K562 (cell line): ENCODE results near the gene TNK2. TPM values are rescaled to one million over a fixed set of nuclear protein-coding genes. Genes with fewer than 3 reads are reported as not detected.
A peak's percentile ranks its signal among the peaks of the same experiment; 100 is the strongest.

ENCODE experiments used
- ATAC-seq: fragments of 200-7000 bp; cut with Tn5 transposase; 3 replicates; pipeline ENCODE4 v1.9.1; 2020; ENCODE audit warnings: moderate library complexity
- BruUV-seq: library from RNA; stranded (reverse); fragments of 400-500 nt; replicated peaks from 2 replicates; lab custom pipeline; 2021; lab: Mats Ljungman, UMichigan
- CTCF ChIA-PET: fragments of 300-600 bp; formaldehyde crosslinking; extraction: SDS; loops from one replicate; lab custom pipeline; 2021; ENCODE audit warnings: low intra/inter-chr PET ratio; lab: Yijun Ruan, JAX
- POLR2A ChIA-PET: fragments of 300-600, 350-650 bp; sonication (Branson Sonifier 250); formaldehyde crosslinking; extraction: SDS; loops from one replicate; lab custom pipeline; 2021; ENCODE audit warnings: antibody characterized with exemption, inconsistent platforms; lab: Yijun Ruan, JAX
- DNase-seq, 4 experiments: peaks; one replicate each; pipeline versions ENCODE4 v3.0.0 to v3.0.0-alpha.2; 2011 to 2018; ENCODE audit warnings: low spot score in 3 of 4, mixed read lengths in 3 of 4; ENCODE audit errors: extremely low read depth in 1 of 4
- FAIRE-seq: peaks from 2 replicates; lab custom pipeline; 2011; peaks lifted over from hg19 to GRCh38; lab: Jason Lieb, UNC
- H2AFZ ChIP-seq: 2 replicates; pipeline ENCODE4 v1.6.0; 2011; ENCODE audit warnings: low read depth, low read length, control low read depth, inconsistent platforms
- H3K27ac ChIP-seq: fragments of 200-600 bp; 3 replicates; pipeline ENCODE4 v1.8.0; 2011; ENCODE audit warnings: low read depth, mild to moderate bottlenecking, control low read depth, inconsistent platforms, low read length, moderate library complexity, mixed read lengths; ENCODE audit errors: extremely low read depth
- H3K27me3 ChIP-seq, 2 experiments: fragments of 300-600 bp in 1 of 2; 2 replicates in 1 of 2; 3 replicates in 1 of 2; pipeline versions ENCODE4 v1.6.0 to v1.8.0; 2011; ENCODE audit warnings: inconsistent platforms in 2 of 2, low read length in 2 of 2, mild to moderate bottlenecking in 1 of 2, mixed read lengths in 1 of 2, moderate library complexity in 1 of 2; ENCODE audit not compliant: control insufficient read depth in 2 of 2, insufficient read depth in 2 of 2
- H3K36me3 ChIP-seq: fragments of 300-600 bp; 3 replicates; pipeline ENCODE4 v1.8.0; 2011; ENCODE audit warnings: mild to moderate bottlenecking, low read length, inconsistent platforms; ENCODE audit not compliant: control insufficient read depth, insufficient read depth
- H3K4me1 ChIP-seq, 2 experiments: fragments of 200-600 bp in 1 of 2; replicated peaks in 1 of 2; 2 replicates in 1 of 2; 3 replicates in 1 of 2; pipeline versions ENCODE4 v1.5.1 to v1.8.0; 2011; ENCODE audit warnings: inconsistent platforms in 2 of 2, low read length in 2 of 2, mild to moderate bottlenecking in 1 of 2, mixed read lengths in 1 of 2, moderate library complexity in 1 of 2; ENCODE audit not compliant: control insufficient read depth in 2 of 2, insufficient read depth in 2 of 2
- H3K4me2 ChIP-seq: 2 replicates; pipeline ENCODE4 v1.6.1; 2011; ENCODE audit warnings: low read length, control low read depth, inconsistent platforms, mixed read lengths; ENCODE audit not compliant: insufficient read depth
- H3K4me3 ChIP-seq: fragments of 200-600 bp; sonication (generic), shearing (Covaris generic); 2 replicates; pipeline ENCODE4 v1.5.1; 2016; ENCODE audit warnings: control low read depth, inconsistent platforms
- H3K79me2 ChIP-seq: fragments of 200-600 bp; 3 replicates; pipeline ENCODE4 v1.8.0; 2011; ENCODE audit warnings: low read length, inconsistent platforms; ENCODE audit not compliant: control insufficient read depth, insufficient read depth
- H3K9ac ChIP-seq, 2 experiments: 2 replicates each; pipeline versions ENCODE4 v1.6.0 to v1.6.1; 2011; ENCODE audit warnings: low read depth in 2 of 2, low read length in 2 of 2, control low read depth in 1 of 2, inconsistent platforms in 1 of 2, mild to moderate bottlenecking in 1 of 2, mixed read lengths in 1 of 2; ENCODE audit not compliant: insufficient read depth in 1 of 2
- H3K9me1 ChIP-seq: one replicate; pipeline ENCODE4 v1.6.0; 2011; ENCODE audit warnings: inconsistent platforms, mild to moderate bottlenecking, low read length, moderate library complexity; ENCODE audit not compliant: control insufficient read depth, insufficient read depth
- H3K9me3 ChIP-seq: replicated peaks from 2 replicates; pipeline ENCODE4 v1.5.1; 2011; ENCODE audit warnings: low read depth, low read length, inconsistent platforms; ENCODE audit not compliant: control insufficient read depth, insufficient read depth
- H4K20me1 ChIP-seq: replicated peaks from 2 replicates; pipeline ENCODE4 v1.6.1; 2011; ENCODE audit warnings: low read length, inconsistent platforms, mixed read lengths; ENCODE audit not compliant: control insufficient read depth, insufficient read depth
- HMGN3 ChIP-seq: IDR thresholded peaks from 2 replicates; pipeline ENCODE4 v1.6.1; 2011; ENCODE audit warnings: borderline replicate concordance, low read depth, mild to moderate bottlenecking, mixed read lengths, low read length; ENCODE audit not compliant: insufficient read length; ENCODE audit errors: extremely low read depth
- NFIC ChIP-seq: fragments of 450-650 bp; IDR thresholded peaks from 2 replicates; pipeline ENCODE4 v1.6.1; 2017; ENCODE audit warnings: mild to moderate bottlenecking, inconsistent platforms
- RB1 ChIP-seq: fragments of 450-650 bp; IDR thresholded peaks from 2 replicates; pipeline ENCODE4 v1.6.1; 2017; ENCODE audit warnings: low read depth, mild to moderate bottlenecking
- WGBS: fragments of 100-300 bp; shearing (Covaris generic); methylation state at CpG from one replicate; pipeline ENCODE4 v1.1.6; 2016; ENCODE audit warnings: low coverage, mixed read lengths; ENCODE audit not compliant: insufficient coverage; ENCODE audit errors: missing lambda C conversion rate; 5-methylcytosine and 5-hydroxymethylcytosine counted together
- in situ Hi-C: fragments of 300-500 bp; cut with MboI; formaldehyde crosslinking; loops from 4 replicates; pipeline ENCODE4 v1.15.0; 2018; ENCODE audit warnings: inconsistent platforms, mixed read lengths
- intact Hi-C: fragments of 100-400 bp; cut with micrococcal nuclease; formaldehyde crosslinking; loops from 2 replicates; pipeline ENCODE4 v1.14.2; 2022
- polyA plus RNA-seq, 8 experiments: library from polyadenylated mRNA; depleted of rRNA in 4 of 8; stranded (reverse) in 5 of 8; unstranded in 3 of 8; fragments of >200 nt; fragmentation: Nextera tagmentation in 2 of 8; fragmentation: Illumina TruSeq in 1 of 8; extraction: Ambion mirVana in 2 of 8; extraction: Trizol in 1 of 8; gene quantifications; 2 replicates each; pipeline versions ENCODE4 v1.2.1 to v1.2.3, GENCODE V29; 2011 to 2014; ENCODE audit warnings: inconsistent platforms in 1 of 8, missing spikeins in 1 of 8
- total RNA-seq, 7 experiments: library from RNA; depleted of rRNA in 6 of 7; stranded (reverse); fragments of >200 nt in 6 of 7; fragmentation: Illumina TruSeq in 2 of 7; extraction: Trizol in 2 of 7; gene quantifications; 2 replicates each; pipeline versions ENCODE4 v1.2.1 to v1.2.3, GENCODE V29; 2011 to 2021; ENCODE audit warnings: low replicate concordance in 1 of 7
- TF ChIP-seq, protein P1 (sequence below): fragments of 450-650 bp; formaldehyde crosslinking; conservative IDR thresholded peaks from 2 replicates; pipeline ENCODE4 v1.4.0; 2022; ENCODE audit warnings: mild to moderate bottlenecking, missing genetic modification characterization

TNK2 gene
- total and polyA plus RNA-seq, 9 of the 15 experiments (the other 6 are each of a cell fraction or from before 2014, with no cell fraction given), result 0.03 to 33.8 (median 6.5) TPM

DNA sequence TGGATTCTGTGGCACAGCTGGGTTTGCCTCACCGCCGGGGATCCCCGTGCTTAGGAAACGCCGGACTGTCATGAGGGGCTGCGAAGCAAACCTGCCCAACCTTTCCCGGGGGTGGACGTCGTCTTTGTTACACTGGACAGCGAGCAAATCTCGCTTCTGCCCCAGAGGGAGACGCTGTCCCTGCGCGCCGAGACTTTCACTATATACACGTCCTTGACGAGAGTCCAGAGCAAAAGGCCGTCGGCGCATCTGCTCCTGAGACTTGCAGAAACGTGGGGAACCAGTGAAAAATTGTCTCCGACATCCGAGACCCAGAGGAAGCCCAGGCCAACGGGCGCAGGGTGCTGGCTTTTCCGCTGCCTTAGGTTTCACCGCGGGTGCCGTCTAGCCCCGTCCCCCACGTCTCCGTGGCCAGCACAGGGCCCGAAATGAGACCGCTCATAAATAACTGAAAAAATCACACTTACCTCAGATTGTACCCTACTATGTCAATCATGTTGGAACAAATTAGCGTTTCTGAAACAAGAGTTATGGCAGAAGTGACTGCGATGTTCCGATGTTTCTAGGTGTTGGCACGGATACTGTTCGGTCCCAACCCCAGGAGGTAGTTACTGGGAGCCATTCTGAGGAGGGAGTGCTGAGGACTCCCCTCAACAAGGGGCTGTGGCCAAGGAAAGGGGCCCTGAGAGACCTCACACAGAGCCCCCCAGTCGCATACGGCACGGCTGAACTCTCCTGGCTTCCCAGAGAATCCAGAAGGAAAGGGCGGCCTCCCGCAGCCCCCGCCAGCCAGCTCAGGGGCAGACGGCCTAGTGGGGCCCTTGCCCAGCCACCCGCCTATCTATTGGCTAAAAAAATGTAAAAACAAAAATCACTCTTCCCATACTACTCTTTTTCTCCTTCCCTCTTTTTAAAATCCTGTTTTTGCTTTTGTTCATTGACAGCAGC, 82.2 kb downstream of the TNK2 start:
- FAIRE-seq (no peak), ATAC-seq (no peak), DNase-seq (no peak)
- Histone ChIP-seq H3K9me3 (no peaks in the 10 kb centered on the region), H3K4me1 (peaks cover 0 to 37% of the 10 kb centered on the region in 2 experiments; a peak in 2 of 5 replicates), H3K79me2 (no peaks in the 10 kb centered on the region), H3K4me3 (no peak overlapping the region), H4K20me1 (no peaks in the 10 kb centered on the region), H3K9ac (no peak overlapping the region; a peak in 1 of 4 replicates), H3K4me2 (no peak overlapping the region), H3K27me3 (peaks cover 5 to 21% of the 10 kb centered on the region in 2 experiments), H2AFZ (no peak overlapping the region), H3K27ac (no peak overlapping the region), H3K9me1 (peaks cover 2% of the 10 kb centered on the region), H3K36me3 (no peaks in the 10 kb centered on the region)
- intact Hi-C loops (no loop called here), in situ Hi-C loops (no loop called here)
- CTCF ChIA-PET, result no interaction called here
- TF ChIP-seq HMGN3 (peak; percentile 17), RB1 (no peak)
- POLR2A ChIA-PET, result no interaction called here
- no TSS peak for BruUV-seq
- WGBS, result 68% methylated on average over 47 of the region's 47 CpGs

- Histone ChIP-seq H3K36me3 (no peaks in the 10 kb centered on the region), H3K79me2 (no peaks in the 10 kb centered on the region), H3K4me3 (no peak overlapping the region), H3K27ac (no peak overlapping the region), H3K27me3 (peaks cover 6 to 28% of the 10 kb centered on the region in 2 experiments), H3K4me2 (no peak overlapping the region), H2AFZ (no peak overlapping the region), H3K9ac (peak overlapping the region in 1 of 2 experiments; percentile 4; a peak in 1 of 4 replicates), H3K4me1 (peaks cover 0 to 39% of the 10 kb centered on the region in 2 experiments; a peak in 2 of 5 replicates), H3K9me1 (peaks cover 2% of the 10 kb centered on the region), H4K20me1 (no peaks in the 10 kb centered on the region), H3K9me3 (no peaks in the 10 kb centered on the region)
- in situ Hi-C loops, result no loop called here
- FAIRE-seq (no peak), DNase-seq (no peak), ATAC-seq (no peak)
- intact Hi-C loops, result no loop called here
- ChIA-PET POLR2A (interaction anchor here (0.9 kb wide), 1 partner anchor 15 kb away, joined by 3 read pairs; no protein-coding TSS in a partner anchor), CTCF (no interaction called here)
- WGBS, result 47% methylated on average over 14 of the region's 15 CpGs
- BruUV-seq, result no TSS peak
- TF ChIP-seq, protein P1, sequence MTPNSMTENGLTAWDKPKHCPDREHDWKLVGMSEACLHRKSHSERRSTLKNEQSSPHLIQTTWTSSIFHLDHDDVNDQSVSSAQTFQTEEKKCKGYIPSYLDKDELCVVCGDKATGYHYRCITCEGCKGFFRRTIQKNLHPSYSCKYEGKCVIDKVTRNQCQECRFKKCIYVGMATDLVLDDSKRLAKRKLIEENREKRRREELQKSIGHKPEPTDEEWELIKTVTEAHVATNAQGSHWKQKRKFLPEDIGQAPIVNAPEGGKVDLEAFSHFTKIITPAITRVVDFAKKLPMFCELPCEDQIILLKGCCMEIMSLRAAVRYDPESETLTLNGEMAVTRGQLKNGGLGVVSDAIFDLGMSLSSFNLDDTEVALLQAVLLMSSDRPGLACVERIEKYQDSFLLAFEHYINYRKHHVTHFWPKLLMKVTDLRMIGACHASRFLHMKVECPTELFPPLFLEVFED (CRISPR knock-in tag), result no peak
- TF ChIP-seq NFIC, result peak; percentile 33; the same call in 1 of the 2 replicates
Observed at GRCh38 chr3:195825191-195825588, 83.2 kb downstream of the TNK2 start.
